Subcutaneous abdominal adipose tissue (tissue), 5 donors: ENCODE results near the gene ARGLU1.

Experiments used
- H3K27ac ChIP-seq: one replicate; pipeline ENCODE4 v1.7.0; 2013; ENCODE audit warnings: low read depth, mild to moderate bottlenecking, inconsistent platforms, low read length, moderate library complexity
- H3K27me3 ChIP-seq, 5 donors: one replicate each; pipeline ENCODE4 v1.7.0; 2013; ENCODE audit warnings: low read length in 5 of 5, inconsistent platforms in 1 of 5; ENCODE audit not compliant: control insufficient read depth in 5 of 5, insufficient read depth in 4 of 5
- H3K36me3 ChIP-seq, 5 donors: one replicate each; pipeline ENCODE4 v1.7.0; 2013; ENCODE audit warnings: low read length in 5 of 5; ENCODE audit not compliant: control insufficient read depth in 5 of 5, insufficient read depth in 5 of 5
- H3K4me1 ChIP-seq, 5 donors: one replicate each; pipeline ENCODE4 v1.7.0; 2013; ENCODE audit warnings: low read length in 5 of 5, mild to moderate bottlenecking in 3 of 5, moderate library complexity in 1 of 5; ENCODE audit not compliant: control insufficient read depth in 5 of 5, insufficient read depth in 5 of 5
- H3K4me3 ChIP-seq, 5 donors: one replicate each; pipeline ENCODE4 v1.7.0; 2013; ENCODE audit warnings: low read length in 5 of 5, low read depth in 1 of 5
- H3K9ac ChIP-seq, 5 donors: one replicate each; pipeline ENCODE4 v1.7.0; 2013; ENCODE audit warnings: low read length in 5 of 5, mild to moderate bottlenecking in 4 of 5, moderate library complexity in 3 of 5
- H3K9me3 ChIP-seq, 5 donors: one replicate each; pipeline ENCODE4 v1.7.0; 2013; ENCODE audit warnings: low read length in 5 of 5; ENCODE audit not compliant: control insufficient read depth in 5 of 5
- donor health status: healthy.
- donor health status: healthy.
- donor health status: healthy.
- donor health status: healthy.
- donor health status: healthy.

The ARGLU1 gene

GRCh38 chr13:106568299-106569003 lies 514 bp upstream of the ARGLU1 start:
- peak overlapping the region; percentile 88 for H3K27ac ChIP-seq
- H3K4me3 ChIP-seq, result peak overlapping the region; percentile 41 to 97 (median 92)
- peaks cover 2 to 48% (median 42%) of the 10 kb centered on the region in 5 donors for H3K4me1 ChIP-seq
- H3K9me3 ChIP-seq, result no peaks in the 10 kb centered on the region
- H3K9ac ChIP-seq, result peak overlapping the region in 1 of 5 donors; percentile 97
- H3K36me3 ChIP-seq, result no peaks in the 10 kb centered on the region
- H3K27me3 ChIP-seq, result no peaks in the 10 kb centered on the region

GRCh38 chr13:106566641-106567473 lies 1.1 kb downstream of the ARGLU1 start:
- Histone ChIP-seq H3K27me3 (no peaks in the 10 kb centered on the region), H3K4me1 (peaks cover 2 to 57% (median 52%) of the 10 kb centered on the region in 5 donors), H3K4me3 (peak overlapping the region; percentile 90 to 97 (median 92)), H3K36me3 (no peaks in the 10 kb centered on the region), H3K9me3 (no peaks in the 10 kb centered on the region), H3K9ac (peak overlapping the region; percentile 74 to 97 (median 86)), H3K27ac (peak overlapping the region; percentile 88)

- Histone ChIP-seq H3K9ac (peak overlapping the region in 3 of 5 donors; percentile 17 to 86 (median 74)), H3K9me3 (no peaks in the 10 kb centered on the region), H3K27me3 (no peaks in the 10 kb centered on the region), H3K4me3 (peak overlapping the region in 4 of 5 donors; percentile 90 to 97 (median 94)), H3K27ac (peak overlapping the region; percentile 88), H3K4me1 (peaks cover 2 to 68% (median 57%) of the 10 kb centered on the region in 5 donors), H3K36me3 (no peaks in the 10 kb centered on the region)
These were observed 2.7 kb downstream of the ARGLU1 start for GRCh38 chr13:106565127-106565775.

DNA sequence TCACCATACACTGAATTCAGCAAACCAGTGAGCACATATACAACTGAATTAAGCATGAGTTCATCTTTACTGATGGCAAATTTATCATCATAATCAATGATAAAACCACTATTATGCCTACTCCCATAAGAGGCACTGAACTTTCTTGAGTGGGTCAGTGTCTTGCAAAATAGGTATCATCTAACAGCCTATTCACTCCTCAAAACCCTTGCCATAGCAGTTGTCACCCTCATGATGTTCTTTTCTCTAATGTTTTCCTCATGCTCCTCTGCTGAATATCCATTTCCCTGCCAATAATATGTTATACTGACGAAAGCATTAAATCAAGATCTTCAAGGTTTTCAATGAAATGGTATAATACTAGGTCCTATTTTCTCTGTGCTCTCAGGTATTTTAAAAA lies 5.6 kb downstream of the ARGLU1 start:
- peaks cover 14 to 19% (median 17%) of the 10 kb centered on the region in 5 donors for H3K36me3 ChIP-seq
- H3K4me3 ChIP-seq, result no peak overlapping the region
- no peaks in the 10 kb centered on the region for H3K9me3 ChIP-seq
- no peak overlapping the region for H3K9ac ChIP-seq
- peaks cover 0 to 58% (median 52%) of the 10 kb centered on the region in 5 donors for H3K4me1 ChIP-seq
- no peak overlapping the region for H3K27ac ChIP-seq
- no peaks in the 10 kb centered on the region for H3K27me3 ChIP-seq

DNA sequence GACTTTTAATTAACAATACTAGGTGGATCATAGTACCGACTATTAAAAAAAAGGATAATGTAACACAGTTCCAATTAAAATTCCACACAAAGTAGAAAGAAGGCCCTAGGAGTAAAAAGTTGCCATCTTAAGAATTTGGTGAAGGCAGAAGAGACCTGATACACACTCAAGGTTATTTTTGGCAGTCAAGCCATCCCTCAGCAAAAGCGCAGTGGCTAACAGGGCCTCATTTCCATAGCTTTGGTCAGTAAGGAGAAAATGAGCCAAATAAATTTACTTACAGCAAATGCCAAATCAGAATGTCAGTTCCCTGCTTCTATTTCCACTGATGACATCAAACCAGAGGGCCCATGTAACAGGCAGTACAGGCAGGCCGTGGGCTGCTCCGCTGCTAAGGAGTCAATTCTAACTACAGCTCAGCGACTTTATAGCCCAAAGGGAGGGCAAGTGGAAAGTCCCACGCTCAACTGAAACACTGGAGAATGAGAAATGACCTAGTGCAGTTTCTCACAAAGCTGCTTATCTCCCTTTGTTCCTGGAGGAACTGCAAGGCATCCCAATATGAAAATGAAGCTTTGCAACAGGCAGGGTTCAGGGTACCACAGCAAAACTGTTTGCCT lies 6.3 kb downstream of the ARGLU1 start:
- Histone ChIP-seq H3K9me3 (no peaks in the 10 kb centered on the region), H3K36me3 (peaks cover 19 to 24% (median 23%) of the 10 kb centered on the region in 5 donors), H3K4me3 (peak overlapping the region in 2 of 5 donors; percentile 13 to 14), H3K4me1 (peaks cover 0 to 54% (median 48%) of the 10 kb centered on the region in 5 donors), H3K27ac (peak overlapping the region; percentile 11), H3K27me3 (no peaks in the 10 kb centered on the region), H3K9ac (peak overlapping the region in 1 of 5 donors; percentile 27)

GRCh38 chr13:106560821-106561220 lies 7.1 kb downstream of the ARGLU1 start:
- Histone ChIP-seq H3K27me3 (no peaks in the 10 kb centered on the region), H3K36me3 (peaks cover 26 to 31% (median 29%) of the 10 kb centered on the region in 5 donors), H3K9ac (no peak overlapping the region), H3K27ac (peak overlapping the region; percentile 11), H3K4me1 (peaks cover 0 to 46% (median 39%) of the 10 kb centered on the region in 5 donors), H3K4me3 (no peak overlapping the region), H3K9me3 (no peaks in the 10 kb centered on the region)

GRCh38 chr13:106558527-106558926 lies 9.4 kb downstream of the ARGLU1 start:
- Histone ChIP-seq H3K9me3 (no peaks in the 10 kb centered on the region), H3K27me3 (no peaks in the 10 kb centered on the region), H3K27ac (no peak overlapping the region), H3K4me1 (peaks cover 0 to 23% (median 17%) of the 10 kb centered on the region in 5 donors), H3K4me3 (no peak overlapping the region), H3K9ac (no peak overlapping the region), H3K36me3 (peaks cover 31 to 50% (median 41%) of the 10 kb centered on the region in 5 donors)

GRCh38 chr13:106555631-106556328 lies 12.2 kb downstream of the ARGLU1 start:
- Histone ChIP-seq H3K4me3 (no peak overlapping the region), H3K36me3 (peaks cover 32 to 60% (median 46%) of the 10 kb centered on the region in 5 donors), H3K27me3 (no peaks in the 10 kb centered on the region), H3K4me1 (peaks cover 0 to 10% (median 3%) of the 10 kb centered on the region in 5 donors), H3K9me3 (no peaks in the 10 kb centered on the region), H3K27ac (no peak overlapping the region), H3K9ac (no peak overlapping the region)

DNA sequence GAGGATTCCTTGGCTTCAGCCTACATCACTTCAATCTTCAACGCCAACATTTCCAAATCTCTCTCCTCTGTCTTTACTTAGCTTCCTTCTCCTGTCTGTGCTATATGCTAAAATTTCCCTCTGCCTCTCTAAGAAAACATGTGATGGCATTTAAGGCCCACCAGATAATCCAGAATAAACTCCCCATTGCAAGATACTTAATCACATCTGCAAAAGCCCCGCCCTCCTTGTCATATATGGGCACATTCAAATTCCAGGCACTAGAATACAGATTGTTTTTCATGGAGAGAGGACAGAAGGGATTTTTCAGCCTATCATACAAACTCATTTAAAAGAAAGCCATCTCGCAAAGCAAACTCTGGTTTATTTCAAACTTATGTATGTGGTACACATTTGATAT lies 16.2 kb downstream of the ARGLU1 start:
- Histone ChIP-seq H3K9me3 (no peaks in the 10 kb centered on the region), H3K4me1 (peaks cover 0 to 15% (median 4%) of the 10 kb centered on the region in 5 donors), H3K9ac (no peak overlapping the region), H3K27me3 (no peaks in the 10 kb centered on the region), H3K27ac (no peak overlapping the region), H3K36me3 (peaks cover 23 to 41% (median 30%) of the 10 kb centered on the region in 5 donors), H3K4me3 (no peak overlapping the region)
